Fibroblast of villous mesenchyme (primary cell): ENCODE measurements around the gene AAGAB. TPM values are rescaled to one million over a fixed set of nuclear protein-coding genes. Genes with fewer than 3 reads are reported as not detected.
A peak's percentile ranks its signal among the peaks of the same experiment; 100 is the strongest.
"Not testable (repeated sequence)": the region's sequence is repeated elsewhere in the genome, so short reads cannot be mapped to it uniquely, and the experiment has no call there.

Source experiments
- DNase-seq: peaks from one replicate; pipeline ENCODE4 v3.0.0-alpha.2; 2010; ENCODE audit warnings: low read depth
- H3K4me3 ChIP-seq: 2 replicates; pipeline ENCODE4 v1.5.1; 2011; ENCODE audit warnings: low read depth, mild to moderate bottlenecking, low read length
- total RNA-seq: library from RNA; depleted of rRNA; stranded (reverse); fragments of >200 nt; gene quantifications from 2 replicates; pipeline ENCODE4 v1.2.3, GENCODE V29; 2012
- TF ChIP-seq, protein P1 (sequence below): IDR thresholded peaks from 2 replicates; pipeline ENCODE4 v1.5.1; 2012; ENCODE audit warnings: low read depth, mild to moderate bottlenecking, low read length; ENCODE audit not compliant: insufficient read depth

Gene AAGAB
- total RNA-seq, 1 donor: 50.1 TPM

DNA sequence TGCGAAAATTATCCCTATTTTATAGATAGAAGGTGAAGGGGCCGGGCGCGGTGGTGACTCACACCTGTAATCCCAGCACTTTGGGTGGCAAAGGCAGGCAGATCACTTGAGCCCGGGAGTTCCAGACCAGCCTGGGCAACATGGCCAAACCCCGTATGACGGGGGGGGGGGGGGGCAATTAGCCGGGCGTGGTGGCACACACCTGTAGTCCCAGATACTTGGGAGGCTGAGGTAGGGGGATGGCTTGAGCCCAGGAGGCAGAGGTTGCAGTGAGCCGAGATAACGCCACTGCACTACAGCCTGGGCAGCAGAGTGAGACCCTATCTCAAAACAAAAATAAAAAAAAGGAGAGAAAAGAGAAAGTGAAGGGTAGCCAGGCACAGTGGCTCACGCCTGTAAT is 1.4 kb downstream of the AAGAB start:
- H3K4me3 ChIP-seq: peak overlapping the region; percentile 97
- peak; percentile 11 for DNase-seq
- TF ChIP-seq, protein P1, sequence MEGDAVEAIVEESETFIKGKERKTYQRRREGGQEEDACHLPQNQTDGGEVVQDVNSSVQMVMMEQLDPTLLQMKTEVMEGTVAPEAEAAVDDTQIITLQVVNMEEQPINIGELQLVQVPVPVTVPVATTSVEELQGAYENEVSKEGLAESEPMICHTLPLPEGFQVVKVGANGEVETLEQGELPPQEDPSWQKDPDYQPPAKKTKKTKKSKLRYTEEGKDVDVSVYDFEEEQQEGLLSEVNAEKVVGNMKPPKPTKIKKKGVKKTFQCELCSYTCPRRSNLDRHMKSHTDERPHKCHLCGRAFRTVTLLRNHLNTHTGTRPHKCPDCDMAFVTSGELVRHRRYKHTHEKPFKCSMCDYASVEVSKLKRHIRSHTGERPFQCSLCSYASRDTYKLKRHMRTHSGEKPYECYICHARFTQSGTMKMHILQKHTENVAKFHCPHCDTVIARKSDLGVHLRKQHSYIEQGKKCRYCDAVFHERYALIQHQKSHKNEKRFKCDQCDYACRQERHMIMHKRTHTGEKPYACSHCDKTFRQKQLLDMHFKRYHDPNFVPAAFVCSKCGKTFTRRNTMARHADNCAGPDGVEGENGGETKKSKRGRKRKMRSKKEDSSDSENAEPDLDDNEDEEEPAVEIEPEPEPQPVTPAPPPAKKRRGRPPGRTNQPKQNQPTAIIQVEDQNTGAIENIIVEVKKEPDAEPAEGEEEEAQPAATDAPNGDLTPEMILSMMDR: no peak

DNA sequence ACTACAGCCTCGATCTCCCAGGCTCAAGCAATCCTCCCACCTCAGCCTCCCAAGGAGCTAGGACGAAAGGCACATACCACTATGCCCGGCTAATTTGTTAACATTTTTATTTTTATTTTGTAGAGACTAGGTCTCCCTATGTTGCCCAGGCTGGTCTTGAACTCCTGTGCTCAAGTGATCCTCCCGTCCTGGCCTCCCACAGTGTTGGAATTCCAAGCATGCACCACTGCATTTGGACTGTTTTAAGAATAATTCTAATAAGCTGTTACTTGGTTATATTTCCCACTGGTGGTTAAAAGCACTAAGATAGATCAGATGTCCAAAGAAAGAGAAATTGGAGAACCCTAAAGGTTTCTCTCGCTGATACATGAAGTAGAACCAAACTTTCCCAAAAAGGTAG is 3.1 kb downstream of the AAGAB start:
- TF ChIP-seq, protein P1: no peak
- DNase-seq: no peak
- no peak overlapping the region for H3K4me3 ChIP-seq

DNA sequence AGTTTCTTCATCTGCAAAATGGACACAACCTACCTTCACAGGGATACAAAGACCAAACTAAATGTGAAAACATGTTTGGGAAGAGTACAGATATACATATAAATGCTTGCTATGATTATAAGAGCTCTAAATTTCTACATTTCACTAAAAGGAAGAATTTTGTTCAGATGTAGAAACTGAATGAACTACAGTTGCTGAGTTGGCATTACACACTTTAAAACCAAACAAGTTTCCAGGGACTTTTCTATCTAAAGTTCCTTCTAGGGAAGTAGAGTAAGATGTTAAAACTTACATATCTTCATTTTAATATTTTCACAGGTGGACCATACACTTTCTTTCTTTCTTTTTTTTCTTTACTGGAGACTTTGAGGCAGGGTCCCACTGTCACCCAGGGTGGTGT is 4.6 kb downstream of the AAGAB start:
- no peak for DNase-seq
- H3K4me3 ChIP-seq: no peak overlapping the region
- TF ChIP-seq, protein P1: no peak

DNA sequence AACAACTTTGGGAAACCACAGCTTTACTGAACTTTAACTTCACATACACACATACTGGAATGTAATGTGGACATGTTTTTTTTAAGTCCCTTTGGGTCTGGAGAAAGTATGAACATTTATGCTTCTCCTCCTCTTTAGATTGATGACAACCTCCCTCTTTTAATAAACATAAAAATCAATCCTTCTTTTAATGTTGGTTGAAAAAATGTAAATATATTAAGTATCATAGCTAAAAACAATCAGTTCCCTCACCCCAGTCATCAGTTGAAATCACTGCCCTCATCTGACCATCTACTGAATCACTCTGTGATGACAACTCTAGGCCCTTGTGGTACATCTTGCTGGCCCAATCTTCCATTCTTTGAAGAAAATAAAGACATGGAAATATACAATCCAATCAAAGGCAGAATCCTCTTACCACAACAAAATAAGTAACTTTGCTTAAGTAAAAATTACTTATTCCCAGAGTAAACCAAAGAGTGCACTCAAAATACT is 6.4 kb downstream of the AAGAB start:
- DNase-seq: peak; percentile 9
- TF ChIP-seq, protein P1: no peak
- H3K4me3 ChIP-seq: no peak overlapping the region

DNA sequence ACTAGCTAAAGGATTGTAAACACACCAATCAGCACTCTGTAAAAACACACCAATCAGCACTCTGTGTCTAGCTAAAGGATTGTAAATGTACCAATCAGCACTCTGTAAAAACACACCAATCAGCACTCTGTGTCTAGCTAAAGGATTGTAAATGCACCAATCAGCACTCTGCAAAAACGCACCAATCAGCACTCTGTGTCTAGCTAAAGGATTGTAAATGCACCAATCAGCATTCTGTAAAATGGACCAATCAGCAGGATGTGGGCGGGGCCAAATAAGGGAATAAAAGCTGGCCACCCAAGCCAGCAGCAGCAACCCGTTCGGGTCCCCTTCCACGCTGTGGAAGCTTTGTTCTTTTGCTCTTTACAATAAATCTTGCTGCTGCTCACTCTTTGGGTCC is 7.9 kb downstream of the AAGAB start:
- not testable (repeated sequence) for H3K4me3 ChIP-seq, DNase-seq

DNA sequence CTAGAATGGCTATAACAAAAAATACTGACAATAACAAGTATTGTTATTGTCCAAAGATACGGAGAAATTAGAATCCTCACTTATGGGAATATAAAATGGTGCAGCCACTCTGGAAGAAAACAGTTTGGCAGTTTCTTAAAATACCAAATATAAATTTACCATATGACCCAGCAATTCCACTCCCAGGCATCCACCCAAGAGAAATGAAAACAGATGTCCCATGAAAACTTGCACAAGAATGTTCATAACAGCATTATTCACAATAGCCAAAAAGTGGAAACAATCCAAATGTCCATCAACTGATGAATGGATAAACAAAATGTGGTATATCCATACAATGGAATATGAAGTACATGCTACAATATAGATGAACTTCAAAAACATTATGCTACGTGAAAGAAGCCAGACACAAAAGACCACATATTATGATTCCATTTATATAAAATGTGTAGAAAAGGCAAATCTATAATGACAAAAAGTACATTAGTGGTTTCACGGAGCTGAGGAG is 9.4 kb downstream of the AAGAB start:
- H3K4me3 ChIP-seq: no peak overlapping the region
- peak; percentile 59 for DNase-seq
- TF ChIP-seq, protein P1: no peak

DNA sequence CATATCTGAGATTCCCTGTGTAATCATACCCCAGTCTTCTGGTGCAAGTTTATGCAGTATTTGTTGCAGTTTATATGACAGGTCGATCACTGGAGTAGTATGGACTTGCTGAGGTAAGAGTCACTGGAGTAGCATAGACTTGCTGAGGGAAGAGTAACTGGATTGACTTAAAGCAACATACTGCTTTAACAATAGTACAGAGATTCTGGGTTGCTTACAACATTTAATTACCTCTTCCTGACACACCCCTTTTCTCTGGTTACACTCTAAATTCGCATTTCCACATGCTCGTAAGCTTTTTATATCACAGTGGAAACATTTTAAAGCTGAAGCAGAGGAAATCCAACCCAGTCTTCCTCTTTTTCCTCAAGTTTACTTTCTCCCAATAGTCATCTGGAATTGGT is 11.8 kb downstream of the AAGAB start:
- no peak overlapping the region for H3K4me3 ChIP-seq
- peak; percentile 61 for DNase-seq
- TF ChIP-seq, protein P1: no peak
